NCI-H1694 (cell line): Measurements from ENCODE around the gene TTLL3.
"Not testable (repeated sequence)": the region's sequence is repeated elsewhere in the genome, so short reads cannot be mapped to it uniquely, and the experiment has no call there.

Experiments used
- DNase-seq: peaks from one replicate; lab custom pipeline; 2025; lab: John Stamatoyannopoulos, UW

The TTLL3 gene

GRCh38 chr3:9837701-9838582, 27.9 kb downstream of the TTLL3 start:
- no peak for DNase-seq

GRCh38 chr3:9838856-9839255, 28.8 kb downstream of the TTLL3 start:
- DNase-seq = no peak

- no peak for DNase-seq
Measured at GRCh38 chr3:9841015-9841414, 31.0 kb downstream of the TTLL3 start.

- DNase-seq = peak; percentile 60
Measured at GRCh38 chr3:9843715-9844438, 33.8 kb downstream of the TTLL3 start, which contains the start of gene RPUSD3. TSS of gene RPUSD3 (minus strand) at chr3:9844008. CDS start at chr3:9843990, 18 bp downstream.

- DNase-seq = no peak
Measured at GRCh38 chr3:9846231-9846630, 36.2 kb downstream of the TTLL3 start.

GRCh38 chr3:9846931-9847488, 36.9 kb downstream of the TTLL3 start:
- no peak for DNase-seq

GRCh38 chr3:9847870-9848269, 37.8 kb downstream of the TTLL3 start:
- not testable (repeated sequence) for DNase-seq

- DNase-seq = not testable (repeated sequence)
Measured at GRCh38 chr3:9848860-9849259, 38.8 kb downstream of the TTLL3 start.

- not testable (repeated sequence) for DNase-seq
Measured at GRCh38 chr3:9851383-9851782, 41.3 kb downstream of the TTLL3 start.

- DNase-seq = not testable (repeated sequence)
Measured at GRCh38 chr3:9851926-9852325, 41.9 kb downstream of the TTLL3 start.

- DNase-seq = no peak
Measured at GRCh38 chr3:9852528-9852927, 42.5 kb downstream of the TTLL3 start.

GRCh38 chr3:9854291-9854940, 44.4 kb downstream of the TTLL3 start:
- DNase-seq = not testable (repeated sequence)

- DNase-seq = no peak
Measured at GRCh38 chr3:9855594-9855993, 45.5 kb downstream of the TTLL3 start.

GRCh38 chr3:9859530-9860025, 49.5 kb downstream of the TTLL3 start:
- DNase-seq = no peak

- DNase-seq = no peak
Measured at GRCh38 chr3:9861201-9861600, 51.1 kb downstream of the TTLL3 start.

- no peak for DNase-seq
Measured at GRCh38 chr3:9861626-9862130, 51.6 kb downstream of the TTLL3 start.

- DNase-seq = no peak
Measured at GRCh38 chr3:9862391-9863057, 52.5 kb downstream of the TTLL3 start.

GRCh38 chr3:9863058-9863772, 53.2 kb downstream of the TTLL3 start:
- no peak for DNase-seq

GRCh38 chr3:9864200-9864927, 54.3 kb downstream of the TTLL3 start:
- no peak for DNase-seq

- DNase-seq = not testable (repeated sequence)
Measured at GRCh38 chr3:9865125-9865637, 55.1 kb downstream of the TTLL3 start.
